Astrocyte (in vitro differentiated cells and primary cell): ENCODE results near the gene FAM83F. TPM values are rescaled to one million over a fixed set of nuclear protein-coding genes. Genes with fewer than 3 reads are reported as not detected.

Experiments
- DNase-seq: peaks from one replicate; pipeline ENCODE4 v3.0.0-alpha.2; 2010; ENCODE audit warnings: low read depth
- FAIRE-seq: peaks from 2 replicates; lab custom pipeline; 2011; peaks lifted over from hg19 to GRCh38; lab: Jason Lieb, UNC
- H2AFZ ChIP-seq: 2 replicates; pipeline ENCODE4 v1.6.0; 2012; ENCODE audit warnings: low read depth, low read length, inconsistent platforms
- H3K27ac ChIP-seq: 2 replicates; pipeline ENCODE4 v1.5.1; 2011; ENCODE audit warnings: low read depth, low read length, inconsistent platforms
- H3K27me3 ChIP-seq: 2 replicates; pipeline ENCODE4 v1.6.0; 2011; ENCODE audit warnings: low read length, inconsistent platforms; ENCODE audit not compliant: insufficient read depth
- H3K36me3 ChIP-seq: 2 replicates; pipeline ENCODE4 v1.5.1; 2011; ENCODE audit warnings: low read length, inconsistent platforms; ENCODE audit not compliant: insufficient read depth
- H3K4me1 ChIP-seq: 2 replicates; pipeline ENCODE4 v1.5.1; 2011; ENCODE audit warnings: low read length, inconsistent platforms; ENCODE audit not compliant: insufficient read depth
- H3K4me2 ChIP-seq: 2 replicates; pipeline ENCODE4 v1.6.0; 2012; ENCODE audit warnings: low read length, inconsistent platforms
- H3K4me3 ChIP-seq: 2 replicates; pipeline ENCODE4 v1.5.1; 2011; ENCODE audit warnings: low read depth, mild to moderate bottlenecking, low read length, inconsistent platforms; ENCODE audit not compliant: insufficient read depth
- H3K79me2 ChIP-seq: 2 replicates; pipeline ENCODE4 v1.6.0; 2012; ENCODE audit warnings: mild to moderate bottlenecking, low read length, inconsistent platforms; ENCODE audit not compliant: insufficient read depth
- H3K9ac ChIP-seq: 2 replicates; pipeline ENCODE4 v1.6.0; 2012; ENCODE audit warnings: mild to moderate bottlenecking, low read length, inconsistent platforms
- H3K9me3 ChIP-seq: 2 replicates; pipeline ENCODE4 v1.5.1; 2012; ENCODE audit warnings: low read depth, mild to moderate bottlenecking, low read length, inconsistent platforms; ENCODE audit not compliant: insufficient read depth
- H4K20me1 ChIP-seq: 2 replicates; pipeline ENCODE4 v1.6.0; 2012; ENCODE audit warnings: low read length, inconsistent platforms; ENCODE audit not compliant: insufficient read depth
- H3K27ac Mint-ChIP-seq: one replicate; pipeline ENCODE4 v1.8.0; 2021; ENCODE audit warnings: mild to moderate bottlenecking, mixed read lengths; ENCODE audit not compliant: unreplicated experiment
- H3K27me3 Mint-ChIP-seq: one replicate; pipeline ENCODE4 v1.8.0; 2021; ENCODE audit warnings: low read depth, mixed read lengths; ENCODE audit not compliant: unreplicated experiment
- H3K36me3 Mint-ChIP-seq: one replicate; pipeline ENCODE4 v1.8.0; 2021; ENCODE audit warnings: low read depth, mixed read lengths; ENCODE audit not compliant: unreplicated experiment
- H3K4me1 Mint-ChIP-seq: one replicate; pipeline ENCODE4 v1.8.0; 2021; ENCODE audit warnings: low read depth, mixed read lengths; ENCODE audit not compliant: unreplicated experiment
- H3K4me3 Mint-ChIP-seq: one replicate; pipeline ENCODE4 v1.8.0; 2021; ENCODE audit warnings: mild to moderate bottlenecking, moderate library complexity, mixed read lengths; ENCODE audit not compliant: unreplicated experiment
- H3K9me3 Mint-ChIP-seq: one replicate; pipeline ENCODE4 v1.8.0; 2021; ENCODE audit warnings: mild to moderate bottlenecking, mixed read lengths; ENCODE audit not compliant: unreplicated experiment
- EZH2 ChIP-seq: IDR thresholded peaks from 2 replicates; pipeline ENCODE4 v1.6.1; 2012; ENCODE audit warnings: mild to moderate bottlenecking, low read length, inconsistent platforms; ENCODE audit not compliant: insufficient read depth
- total RNA-seq: library from RNA; stranded (reverse); gene quantifications from 2 replicates; pipeline ENCODE4 v1.2.1, GENCODE V29; 2021
- TF ChIP-seq, protein P1 (sequence below): IDR thresholded peaks from 2 replicates; pipeline ENCODE4 v1.5.1; 2011; ENCODE audit warnings: low read depth, mild to moderate bottlenecking, inconsistent platforms, low read length, moderate library complexity; ENCODE audit not compliant: insufficient read depth

FAM83F gene
- total RNA-seq, 1 donor from 2014 or later = 0.79 TPM

DNA sequence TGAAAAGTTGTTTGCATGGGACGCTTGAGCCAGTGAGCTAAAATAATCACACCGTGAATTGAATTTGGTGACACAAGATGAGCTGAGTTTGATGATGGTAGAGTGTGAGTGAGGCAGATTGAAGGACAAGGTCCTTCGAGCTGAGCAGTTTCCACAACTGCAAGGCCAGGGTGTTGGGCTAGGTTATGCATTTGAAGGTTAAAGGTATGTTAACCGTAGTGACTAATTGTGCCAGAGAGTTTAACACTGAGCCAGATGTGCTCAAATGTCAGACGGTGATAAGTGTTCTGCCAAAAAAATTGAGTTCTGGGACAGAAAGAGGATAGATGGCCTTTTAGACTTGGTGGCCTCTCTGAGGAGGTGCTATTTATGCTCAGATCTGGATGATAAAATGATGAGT, 89.5 kb downstream of the FAM83F start:
- peaks cover 3% of the 10 kb centered on the region for H3K27me3 ChIP-seq
- DNase-seq (no peak), FAIRE-seq (no peak)
- H3K4me1 ChIP-seq = no peaks in the 10 kb centered on the region
- no peaks in the 10 kb centered on the region for H3K36me3 Mint-ChIP-seq
- H3K27me3 Mint-ChIP-seq = no peaks in the 10 kb centered on the region
- H3K4me3 Mint-ChIP-seq = no peak overlapping the region
- H3K9me3 ChIP-seq = no peaks in the 10 kb centered on the region
- H3K27ac Mint-ChIP-seq = no peak overlapping the region
- H3K9ac ChIP-seq = no peak overlapping the region
- H3K36me3 ChIP-seq = no peaks in the 10 kb centered on the region
- peaks cover 21% of the 10 kb centered on the region for H4K20me1 ChIP-seq
- TF ChIP-seq, protein P1, sequence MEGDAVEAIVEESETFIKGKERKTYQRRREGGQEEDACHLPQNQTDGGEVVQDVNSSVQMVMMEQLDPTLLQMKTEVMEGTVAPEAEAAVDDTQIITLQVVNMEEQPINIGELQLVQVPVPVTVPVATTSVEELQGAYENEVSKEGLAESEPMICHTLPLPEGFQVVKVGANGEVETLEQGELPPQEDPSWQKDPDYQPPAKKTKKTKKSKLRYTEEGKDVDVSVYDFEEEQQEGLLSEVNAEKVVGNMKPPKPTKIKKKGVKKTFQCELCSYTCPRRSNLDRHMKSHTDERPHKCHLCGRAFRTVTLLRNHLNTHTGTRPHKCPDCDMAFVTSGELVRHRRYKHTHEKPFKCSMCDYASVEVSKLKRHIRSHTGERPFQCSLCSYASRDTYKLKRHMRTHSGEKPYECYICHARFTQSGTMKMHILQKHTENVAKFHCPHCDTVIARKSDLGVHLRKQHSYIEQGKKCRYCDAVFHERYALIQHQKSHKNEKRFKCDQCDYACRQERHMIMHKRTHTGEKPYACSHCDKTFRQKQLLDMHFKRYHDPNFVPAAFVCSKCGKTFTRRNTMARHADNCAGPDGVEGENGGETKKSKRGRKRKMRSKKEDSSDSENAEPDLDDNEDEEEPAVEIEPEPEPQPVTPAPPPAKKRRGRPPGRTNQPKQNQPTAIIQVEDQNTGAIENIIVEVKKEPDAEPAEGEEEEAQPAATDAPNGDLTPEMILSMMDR = no peak
- no peak for TF ChIP-seq EZH2
- no peak overlapping the region for H3K27ac ChIP-seq
- H2AFZ ChIP-seq = no peak overlapping the region
- H3K4me1 Mint-ChIP-seq = no peaks in the 10 kb centered on the region
- no peak overlapping the region for H3K4me3 ChIP-seq
- H3K4me2 ChIP-seq = no peak overlapping the region
- no peaks in the 10 kb centered on the region for H3K9me3 Mint-ChIP-seq
- peaks cover 2% of the 10 kb centered on the region for H3K79me2 ChIP-seq

DNA sequence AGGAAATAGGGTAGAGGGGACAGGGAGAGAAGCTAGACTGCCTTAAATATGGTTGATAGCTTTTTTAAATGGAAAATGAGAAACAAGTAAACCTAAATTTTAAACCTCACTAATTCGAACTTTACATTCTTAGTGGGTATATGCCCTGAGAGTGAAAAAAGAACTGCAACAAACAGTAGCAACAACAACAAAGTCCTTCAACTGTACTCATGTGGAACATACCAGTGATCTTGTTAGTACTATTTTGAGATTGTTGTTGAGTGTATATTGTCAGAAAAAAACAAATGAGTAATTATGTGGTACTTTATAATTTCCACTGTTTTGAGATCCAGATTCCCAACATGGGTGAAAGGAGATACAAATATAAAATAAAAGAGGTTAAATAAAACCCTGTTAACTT, 94.1 kb downstream of the FAM83F start:
- H3K9ac ChIP-seq = no peak overlapping the region
- Mint-ChIP-seq H3K9me3 (no peaks in the 10 kb centered on the region), H3K4me3 (no peak overlapping the region), H3K27ac (no peak overlapping the region), H3K36me3 (no peaks in the 10 kb centered on the region), H3K4me1 (peaks cover 1% of the 10 kb centered on the region), H3K27me3 (no peaks in the 10 kb centered on the region)
- no peak overlapping the region for H2AFZ ChIP-seq
- no peak overlapping the region for H3K4me3 ChIP-seq
- H3K9me3 ChIP-seq = no peaks in the 10 kb centered on the region
- peaks cover under 1% of the 10 kb centered on the region for H4K20me1 ChIP-seq
- H3K79me2 ChIP-seq = peaks cover 2% of the 10 kb centered on the region
- TF ChIP-seq, protein P1 = no peak
- no peak for TF ChIP-seq EZH2
- FAIRE-seq (no peak), DNase-seq (no peak)
- no peaks in the 10 kb centered on the region for H3K36me3 ChIP-seq
- H3K27ac ChIP-seq = no peak overlapping the region
- H3K27me3 ChIP-seq = no peaks in the 10 kb centered on the region
- H3K4me1 ChIP-seq = no peaks in the 10 kb centered on the region
- H3K4me2 ChIP-seq = no peak overlapping the region

Other genes with a start within 250 kb of the FAM83F start
- not detected in 2 replicates for gene ENTHD1, start 101.2 kb upstream of the FAM83F start, total RNA-seq
- gene GRAP2, start 93.9 kb upstream of the FAM83F start, total RNA-seq = 0.23 and 1.2 TPM in 2 replicates
- gene TMA7B, start 34.6 kb upstream of the FAM83F start, total RNA-seq = not detected in 2 replicates
- 45.2 and 51.2 TPM in 2 replicates for gene TNRC6B, start 183.0 kb downstream of the FAM83F start, total RNA-seq